RWPE1 (cell line): Measurements from ENCODE around the gene FRYL.
"Not testable (repeated sequence)": the region's sequence is repeated elsewhere in the genome, so short reads cannot be mapped to it uniquely, and the experiment has no call there.

ENCODE experiments used
- CTCF ChIA-PET: fragments of 350-600 bp; sonication (Branson Sonifier 250); formaldehyde crosslinking; extraction: SDS; loops from one replicate; lab custom pipeline; 2021; lab: Yijun Ruan, JAX
- POLR2A ChIA-PET: fragments of 400-600 bp; formaldehyde crosslinking; extraction: SDS; loops from one replicate; lab custom pipeline; 2020; ENCODE audit warnings: antibody characterized with exemption; ENCODE audit not compliant: low non-redundant PET; lab: Yijun Ruan, JAX
- DNase-seq: peaks from one replicate; pipeline ENCODE4 v3.0.0; 2012; ENCODE audit warnings: low spot score
- H3K27ac ChIP-seq: fragments of 450-650 bp; 2 replicates; pipeline ENCODE4 v1.5.1; 2017
- CTCF ChIP-seq: fragments of 450-650 bp; conservative IDR thresholded peaks from 2 replicates; pipeline ENCODE4 v1.5.1; 2017; ENCODE audit warnings: low read depth, mild to moderate bottlenecking

The FRYL gene

GRCh38 chr4:48470137-48470536, 309.9 kb downstream of the FRYL start:
- no peak for DNase-seq
- no peak overlapping the region for H3K27ac ChIP-seq
- CTCF ChIA-PET = no interaction called here
- POLR2A ChIA-PET = no interaction called here
- TF ChIP-seq CTCF = no peak

GRCh38 chr4:48467891-48468290, 312.2 kb downstream of the FRYL start:
- no peak for DNase-seq
- TF ChIP-seq CTCF = no peak
- ChIA-PET POLR2A (no interaction called here), CTCF (interaction anchor here (0.6 to 1.0 kb wide), 2 partner anchors 9 to 1976 kb away, joined by 3 read pairs; no protein-coding TSS in a partner anchor)
- H3K27ac ChIP-seq = no peak overlapping the region

GRCh38 chr4:48467442-48467841, 312.6 kb downstream of the FRYL start:
- POLR2A ChIA-PET = no interaction called here
- CTCF ChIA-PET = interaction anchor here (1.0 kb wide), 1 partner anchor 9 kb away, joined by 3 read pairs; no protein-coding TSS in a partner anchor
- no peak for TF ChIP-seq CTCF

GRCh38 chr4:48462363-48462762, 317.7 kb downstream of the FRYL start:
- ChIA-PET POLR2A (no interaction called here), CTCF (no interaction called here)
- TF ChIP-seq CTCF = no peak
- no peak overlapping the region for H3K27ac ChIP-seq
- no peak for DNase-seq

More at GRCh38 chr4:48467442-48467841, 312.6 kb downstream of the FRYL start:
- no peak overlapping the region for H3K27ac ChIP-seq
- DNase-seq = no peak

GRCh38 chr4:48461000-48461399, 319.1 kb downstream of the FRYL start:
- TF ChIP-seq CTCF = no peak
- DNase-seq = no peak
- ChIA-PET POLR2A (no interaction called here), CTCF (no interaction called here)
- H3K27ac ChIP-seq = no peak overlapping the region

GRCh38 chr4:48454591-48454990, 325.5 kb downstream of the FRYL start:
- no peak overlapping the region for H3K27ac ChIP-seq
- CTCF ChIA-PET = interaction anchor here (0.5 kb wide), 1 partner anchor 78 kb away, joined by 3 read pairs; no protein-coding TSS in a partner anchor
- POLR2A ChIA-PET = interaction anchor here (0.5 kb wide), 1 partner anchor 47 kb away, joined by 9 read pairs; no protein-coding TSS in a partner anchor
- no peak for TF ChIP-seq CTCF
- no peak for DNase-seq

GRCh38 chr4:48451656-48452055, 328.4 kb downstream of the FRYL start:
- POLR2A ChIA-PET, CTCF ChIA-PET: not testable (repeated sequence)

More at GRCh38 chr4:48451656-48452055, 328.4 kb downstream of the FRYL start:
- not testable (repeated sequence) for H3K27ac ChIP-seq, DNase-seq
